HG02759 (cell line): ENCODE results near the gene CDH4.
"Not testable (repeated sequence)": the region's sequence is repeated elsewhere in the genome, so short reads cannot be mapped to it uniquely, and the experiment has no call there.

Experiments used
- ATAC-seq: cut with Tn5 transposase; IDR thresholded peaks from one replicate; pipeline ENCODE4 v1.9.1; 2021; ENCODE audit warnings: mild to moderate bottlenecking, moderate library complexity; ENCODE audit not compliant: unreplicated experiment

CDH4 gene

GRCh38 chr20:61408951-61409740 is 157.1 kb downstream of the CDH4 start:
- ATAC-seq, result no peak

- no peak for ATAC-seq
These were observed 159.7 kb downstream of the CDH4 start for GRCh38 chr20:61411743-61412142.

- ATAC-seq, result no peak
These were observed 161.7 kb downstream of the CDH4 start for GRCh38 chr20:61413752-61414151.

GRCh38 chr20:61414455-61414991 is 162.5 kb downstream of the CDH4 start:
- ATAC-seq, result no peak

GRCh38 chr20:61416546-61416945 is 164.5 kb downstream of the CDH4 start:
- ATAC-seq, result no peak

- ATAC-seq, result no peak
These were observed 165.3 kb downstream of the CDH4 start for GRCh38 chr20:61417221-61417941.

GRCh38 chr20:61419010-61419409 is 166.9 kb downstream of the CDH4 start:
- ATAC-seq, result no peak

GRCh38 chr20:61419501-61419900 is 167.4 kb downstream of the CDH4 start:
- ATAC-seq, result no peak

GRCh38 chr20:61420056-61420455 is 168.0 kb downstream of the CDH4 start:
- no peak for ATAC-seq

- ATAC-seq, result no peak
These were observed 168.7 kb downstream of the CDH4 start for GRCh38 chr20:61420781-61421180.

- ATAC-seq, result no peak
These were observed 170.8 kb downstream of the CDH4 start for GRCh38 chr20:61422636-61423425.

GRCh38 chr20:61424011-61424627 is 172.1 kb downstream of the CDH4 start:
- no peak for ATAC-seq

GRCh38 chr20:61424628-61425420 is 172.8 kb downstream of the CDH4 start:
- no peak for ATAC-seq

GRCh38 chr20:61425541-61425991 is 173.5 kb downstream of the CDH4 start:
- ATAC-seq, result not testable (repeated sequence)

- ATAC-seq, result no peak
These were observed 174.3 kb downstream of the CDH4 start for GRCh38 chr20:61426352-61426751.

GRCh38 chr20:61429458-61430227 is 177.6 kb downstream of the CDH4 start:
- ATAC-seq, result no peak

GRCh38 chr20:61430228-61430624 is 178.2 kb downstream of the CDH4 start:
- ATAC-seq, result no peak

- no peak for ATAC-seq
These were observed 181.1 kb downstream of the CDH4 start for GRCh38 chr20:61433176-61433575.

- no peak for ATAC-seq
These were observed 181.8 kb downstream of the CDH4 start for GRCh38 chr20:61433816-61434215.
